Calu3 (cell line): Measurements from ENCODE around the gene SYTL2. TPM values are rescaled to one million over a fixed set of nuclear protein-coding genes. Genes with fewer than 3 reads are reported as not detected.

ENCODE experiments used
- BruUV-seq: library from RNA; stranded (reverse); fragments of 400-500 nt; replicated peaks from 2 replicates; lab custom pipeline; 2021; lab: Mats Ljungman, UMichigan
- CTCF ChIA-PET: fragments of 300-600 bp; sonication (Branson Sonifier 250); formaldehyde crosslinking; loops from one replicate; lab custom pipeline; 2022; ENCODE audit warnings: antibody characterized with exemption; lab: Charles Lee
- DNase-seq: peaks from one replicate; pipeline ENCODE4 v3.0.0; 2022
- H3K27ac Mint-ChIP-seq: one replicate; pipeline ENCODE4 v1.8.0; 2022; ENCODE audit warnings: mixed read lengths; ENCODE audit not compliant: unreplicated experiment
- H3K27me3 Mint-ChIP-seq: one replicate; pipeline ENCODE4 v1.8.0; 2022; ENCODE audit warnings: mixed read lengths; ENCODE audit not compliant: unreplicated experiment
- H3K36me3 Mint-ChIP-seq: one replicate; pipeline ENCODE4 v1.8.0; 2022; ENCODE audit warnings: mild to moderate bottlenecking, moderate library complexity, mixed read lengths; ENCODE audit not compliant: insufficient read depth, unreplicated experiment
- H3K4me1 Mint-ChIP-seq: one replicate; pipeline ENCODE4 v1.8.0; 2022; ENCODE audit warnings: mild to moderate bottlenecking, low read depth, mixed read lengths; ENCODE audit not compliant: unreplicated experiment
- H3K4me3 Mint-ChIP-seq: one replicate; pipeline ENCODE4 v1.8.0; 2022; ENCODE audit warnings: mild to moderate bottlenecking, low read depth, moderate library complexity, mixed read lengths; ENCODE audit not compliant: unreplicated experiment
- H3K9me3 Mint-ChIP-seq: one replicate; pipeline ENCODE4 v1.8.0; 2022; ENCODE audit warnings: low read depth, mixed read lengths; ENCODE audit not compliant: unreplicated experiment
- CTCF ChIP-seq: fragments of 200-600 bp; IDR thresholded peaks from one replicate; pipeline ENCODE4 v1.8.0; 2022; ENCODE audit warnings: antibody characterized with exemption; ENCODE audit not compliant: unreplicated experiment
- intact Hi-C: fragments of 100-400 bp; cut with micrococcal nuclease; formaldehyde crosslinking; loops from one replicate; pipeline ENCODE4 v1.10.0; 2022; ENCODE audit not compliant: unreplicated experiment
- total RNA-seq: library from RNA; stranded (reverse); gene quantifications from 2 replicates; pipeline ENCODE4 v1.2.3, GENCODE V29; 2022

Gene SYTL2
- total RNA-seq, 1 experiment from 2014 or later, result 10.6 TPM

GRCh38 chr11:85821636-85822035, 10.7 kb upstream of the SYTL2 start:
- Mint-ChIP-seq H3K27me3 (no peaks in the 10 kb centered on the region), H3K36me3 (no peaks in the 10 kb centered on the region), H3K9me3 (no peaks in the 10 kb centered on the region), H3K4me1 (peaks cover 15% of the 10 kb centered on the region), H3K4me3 (no peak overlapping the region), H3K27ac (no peak overlapping the region)
- CTCF ChIA-PET, result no interaction called here
- intact Hi-C loops, result no loop called here
- no peak for DNase-seq
- no TSS peak for BruUV-seq
- no peak for TF ChIP-seq CTCF

GRCh38 chr11:85819441-85819840, 8.5 kb upstream of the SYTL2 start:
- CTCF ChIA-PET, result no interaction called here
- Mint-ChIP-seq H3K4me1 (no peaks in the 10 kb centered on the region), H3K27me3 (no peaks in the 10 kb centered on the region), H3K9me3 (no peaks in the 10 kb centered on the region), H3K4me3 (no peak overlapping the region), H3K36me3 (no peaks in the 10 kb centered on the region), H3K27ac (no peak overlapping the region)
- no TSS peak for BruUV-seq
- no peak for TF ChIP-seq CTCF
- intact Hi-C loops, result no loop called here
- DNase-seq, result no peak

- intact Hi-C loops, result no loop called here
- no peaks in the 10 kb centered on the region for H3K27me3 Mint-ChIP-seq
- DNase-seq, result no peak
These were observed 4.4 kb upstream of the SYTL2 start for GRCh38 chr11:85815186-85815931.

GRCh38 chr11:85813721-85814120, 2.8 kb upstream of the SYTL2 start:
- no peak for DNase-seq
- no TSS peak for BruUV-seq
- peaks cover 18% of the 10 kb centered on the region for H3K36me3 Mint-ChIP-seq
- H3K9me3 Mint-ChIP-seq, result no peaks in the 10 kb centered on the region
- TF ChIP-seq CTCF, result no peak
- H3K27me3 Mint-ChIP-seq, result no peaks in the 10 kb centered on the region
- CTCF ChIA-PET, result no interaction called here
- H3K4me3 Mint-ChIP-seq, result no peak overlapping the region
- no peak overlapping the region for H3K27ac Mint-ChIP-seq
- peaks cover 16% of the 10 kb centered on the region for H3K4me1 Mint-ChIP-seq
- intact Hi-C loops, result no loop called here

More at GRCh38 chr11:85815186-85815931, 4.4 kb upstream of the SYTL2 start:
- CTCF ChIA-PET, result no interaction called here
- no peak for TF ChIP-seq CTCF
- H3K27ac Mint-ChIP-seq, result no peak overlapping the region
- H3K36me3 Mint-ChIP-seq, result peaks cover 11% of the 10 kb centered on the region
- no peak overlapping the region for H3K4me3 Mint-ChIP-seq
- H3K4me1 Mint-ChIP-seq, result peaks cover 9% of the 10 kb centered on the region
- BruUV-seq, result no TSS peak
- H3K9me3 Mint-ChIP-seq, result no peaks in the 10 kb centered on the region
